Measurements from ENCODE around the gene UGT1A10.

- TF ChIP-seq POLR2A (IDR thresholded peaks at IDR 0.05; ENCODE audit: low read depth, low read length): no peak
- TF ChIP-seq TAF1 (IDR thresholded peaks at IDR 0.05; ENCODE audit: low read depth, low read length): no peak
- TF ChIP-seq POLR2AphosphoS5 (IDR thresholded peaks at IDR 0.05; ENCODE audit: low read depth, low read length): no peak
- no peak for TF ChIP-seq SPI1 (IDR thresholded peaks at IDR 0.05; ENCODE audit: low read depth, low read length)
- TF ChIP-seq POU2F2 (IDR thresholded peaks at IDR 0.05; ENCODE audit: low read depth, low read length): no peak
- TF ChIP-seq PAX5 (IDR thresholded peaks at IDR 0.05; ENCODE audit: insufficient read depth, low read length, severe bottlenecking): no peak
Measured at GRCh38 chr2:233764264-233764663, 128.0 kb downstream of the UGT1A10 start.
